Measurements from ENCODE around the gene MGARP.

DNA sequence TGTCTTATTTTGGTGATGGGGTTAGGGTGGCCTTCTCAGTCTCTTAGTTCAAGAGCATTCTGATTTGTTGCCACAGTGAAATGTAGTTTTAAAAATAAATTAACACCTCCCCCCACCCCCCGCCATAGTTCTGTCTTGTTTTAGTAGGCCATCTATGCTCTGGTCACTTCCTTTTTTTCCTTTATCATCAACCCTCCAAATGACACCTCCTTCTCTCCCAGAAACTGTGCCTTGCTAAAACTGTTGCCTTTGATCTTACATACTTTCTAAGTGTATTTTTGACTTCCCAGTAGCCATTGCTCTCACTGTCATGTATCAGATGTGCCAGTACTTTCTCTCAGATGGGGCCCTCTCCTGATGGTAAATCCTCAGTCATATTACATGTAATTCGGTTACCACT is 36.7 kb upstream of the MGARP start:
- TF ChIP-seq, protein P1, sequence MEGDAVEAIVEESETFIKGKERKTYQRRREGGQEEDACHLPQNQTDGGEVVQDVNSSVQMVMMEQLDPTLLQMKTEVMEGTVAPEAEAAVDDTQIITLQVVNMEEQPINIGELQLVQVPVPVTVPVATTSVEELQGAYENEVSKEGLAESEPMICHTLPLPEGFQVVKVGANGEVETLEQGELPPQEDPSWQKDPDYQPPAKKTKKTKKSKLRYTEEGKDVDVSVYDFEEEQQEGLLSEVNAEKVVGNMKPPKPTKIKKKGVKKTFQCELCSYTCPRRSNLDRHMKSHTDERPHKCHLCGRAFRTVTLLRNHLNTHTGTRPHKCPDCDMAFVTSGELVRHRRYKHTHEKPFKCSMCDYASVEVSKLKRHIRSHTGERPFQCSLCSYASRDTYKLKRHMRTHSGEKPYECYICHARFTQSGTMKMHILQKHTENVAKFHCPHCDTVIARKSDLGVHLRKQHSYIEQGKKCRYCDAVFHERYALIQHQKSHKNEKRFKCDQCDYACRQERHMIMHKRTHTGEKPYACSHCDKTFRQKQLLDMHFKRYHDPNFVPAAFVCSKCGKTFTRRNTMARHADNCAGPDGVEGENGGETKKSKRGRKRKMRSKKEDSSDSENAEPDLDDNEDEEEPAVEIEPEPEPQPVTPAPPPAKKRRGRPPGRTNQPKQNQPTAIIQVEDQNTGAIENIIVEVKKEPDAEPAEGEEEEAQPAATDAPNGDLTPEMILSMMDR (IDR thresholded peaks at IDR 0.05; ENCODE audit: low read length) = no peak
- no peak for TF ChIP-seq EZH2 (IDR thresholded peaks at IDR 0.05; ENCODE audit: borderline replicate concordance, low read length)
